K562 (cell line): Measurements from ENCODE around the gene PRDM4. TPM values are rescaled to one million over a fixed set of nuclear protein-coding genes. Genes with fewer than 3 reads are reported as not detected.

ENCODE experiments used
- ATAC-seq: fragments of 200-7000 bp; cut with Tn5 transposase; 3 replicates; pipeline ENCODE4 v1.9.1; 2020; ENCODE audit warnings: moderate library complexity
- BruUV-seq: library from RNA; stranded (reverse); fragments of 400-500 nt; replicated peaks from 2 replicates; lab custom pipeline; 2021; lab: Mats Ljungman, UMichigan
- CTCF ChIA-PET: fragments of 300-600 bp; formaldehyde crosslinking; extraction: SDS; loops from one replicate; lab custom pipeline; 2021; ENCODE audit warnings: low intra/inter-chr PET ratio; lab: Yijun Ruan, JAX
- POLR2A ChIA-PET: fragments of 300-600, 350-650 bp; sonication (Branson Sonifier 250); formaldehyde crosslinking; extraction: SDS; loops from one replicate; lab custom pipeline; 2021; ENCODE audit warnings: antibody characterized with exemption, inconsistent platforms; lab: Yijun Ruan, JAX
- DNase-seq, 4 experiments: peaks; one replicate each; pipeline versions ENCODE4 v3.0.0 to v3.0.0-alpha.2; 2011 to 2018; ENCODE audit warnings: low spot score in 3 of 4, mixed read lengths in 3 of 4; ENCODE audit errors: extremely low read depth in 1 of 4
- FAIRE-seq: peaks from 2 replicates; lab custom pipeline; 2011; peaks lifted over from hg19 to GRCh38; lab: Jason Lieb, UNC
- H2AFZ ChIP-seq: 2 replicates; pipeline ENCODE4 v1.6.0; 2011; ENCODE audit warnings: low read depth, low read length, control low read depth, inconsistent platforms
- H3K27ac ChIP-seq: fragments of 200-600 bp; 3 replicates; pipeline ENCODE4 v1.8.0; 2011; ENCODE audit warnings: low read depth, mild to moderate bottlenecking, control low read depth, inconsistent platforms, low read length, moderate library complexity, mixed read lengths; ENCODE audit errors: extremely low read depth
- H3K27me3 ChIP-seq, 2 experiments: fragments of 300-600 bp in 1 of 2; 2 replicates in 1 of 2; 3 replicates in 1 of 2; pipeline versions ENCODE4 v1.6.0 to v1.8.0; 2011; ENCODE audit warnings: inconsistent platforms in 2 of 2, low read length in 2 of 2, mild to moderate bottlenecking in 1 of 2, mixed read lengths in 1 of 2, moderate library complexity in 1 of 2; ENCODE audit not compliant: control insufficient read depth in 2 of 2, insufficient read depth in 2 of 2
- H3K36me3 ChIP-seq: fragments of 300-600 bp; 3 replicates; pipeline ENCODE4 v1.8.0; 2011; ENCODE audit warnings: mild to moderate bottlenecking, low read length, inconsistent platforms; ENCODE audit not compliant: control insufficient read depth, insufficient read depth
- H3K4me1 ChIP-seq, 2 experiments: fragments of 200-600 bp in 1 of 2; replicated peaks in 1 of 2; 2 replicates in 1 of 2; 3 replicates in 1 of 2; pipeline versions ENCODE4 v1.5.1 to v1.8.0; 2011; ENCODE audit warnings: inconsistent platforms in 2 of 2, low read length in 2 of 2, mild to moderate bottlenecking in 1 of 2, mixed read lengths in 1 of 2, moderate library complexity in 1 of 2; ENCODE audit not compliant: control insufficient read depth in 2 of 2, insufficient read depth in 2 of 2
- H3K4me2 ChIP-seq: 2 replicates; pipeline ENCODE4 v1.6.1; 2011; ENCODE audit warnings: low read length, control low read depth, inconsistent platforms, mixed read lengths; ENCODE audit not compliant: insufficient read depth
- H3K4me3 ChIP-seq: fragments of 200-600 bp; sonication (generic), shearing (Covaris generic); 2 replicates; pipeline ENCODE4 v1.5.1; 2016; ENCODE audit warnings: control low read depth, inconsistent platforms
- H3K79me2 ChIP-seq: fragments of 200-600 bp; 3 replicates; pipeline ENCODE4 v1.8.0; 2011; ENCODE audit warnings: low read length, inconsistent platforms; ENCODE audit not compliant: control insufficient read depth, insufficient read depth
- H3K9ac ChIP-seq, 2 experiments: 2 replicates each; pipeline versions ENCODE4 v1.6.0 to v1.6.1; 2011; ENCODE audit warnings: low read depth in 2 of 2, low read length in 2 of 2, control low read depth in 1 of 2, inconsistent platforms in 1 of 2, mild to moderate bottlenecking in 1 of 2, mixed read lengths in 1 of 2; ENCODE audit not compliant: insufficient read depth in 1 of 2
- H3K9me1 ChIP-seq: one replicate; pipeline ENCODE4 v1.6.0; 2011; ENCODE audit warnings: inconsistent platforms, mild to moderate bottlenecking, low read length, moderate library complexity; ENCODE audit not compliant: control insufficient read depth, insufficient read depth
- H3K9me3 ChIP-seq: replicated peaks from 2 replicates; pipeline ENCODE4 v1.5.1; 2011; ENCODE audit warnings: low read depth, low read length, inconsistent platforms; ENCODE audit not compliant: control insufficient read depth, insufficient read depth
- H4K20me1 ChIP-seq: replicated peaks from 2 replicates; pipeline ENCODE4 v1.6.1; 2011; ENCODE audit warnings: low read length, inconsistent platforms, mixed read lengths; ENCODE audit not compliant: control insufficient read depth, insufficient read depth
- ATF3 ChIP-seq, 2 experiments: fragments of 450-650 bp in 1 of 2; sonication (generic) in 1 of 2; formaldehyde crosslinking in 1 of 2; IDR thresholded peaks in 1 of 2; conservative IDR thresholded peaks in 1 of 2; 2 replicates each; pipeline versions ENCODE4 v1.6.1 to v1.8.1; 2016 to 2023; ENCODE audit warnings: mild to moderate bottlenecking in 2 of 2, moderate library complexity in 2 of 2, inconsistent platforms in 1 of 2, missing genetic modification reagents in 1 of 2
- CHD1 ChIP-seq: fragments of 200-600 bp; sonication (generic); IDR thresholded peaks from one replicate; pipeline ENCODE4 v1.6.1; 2012; ENCODE audit warnings: mild to moderate bottlenecking, moderate library complexity, low read length, inconsistent platforms
- CXXC5 ChIP-seq: fragments of 250-450 bp; sonication (Bioruptor Pico); IDR thresholded peaks from 2 replicates; pipeline ENCODE4 v1.8.0; 2022; ENCODE audit warnings: inconsistent platforms, mild to moderate bottlenecking, moderate library complexity
- HMG20A ChIP-seq: fragments of 450-650 bp; formaldehyde crosslinking; conservative IDR thresholded peaks from 2 replicates; pipeline ENCODE4 v1.4.0; 2020; ENCODE audit warnings: mild to moderate bottlenecking, mixed read lengths
- MTF1 ChIP-seq: fragments of 250-450 bp; sonication (Bioruptor Pico); IDR thresholded peaks from 2 replicates; pipeline ENCODE4 v1.9.0; 2021; ENCODE audit warnings: moderate library complexity, mild to moderate bottlenecking, inconsistent platforms, borderline replicate concordance
- PHF21A ChIP-seq: fragments of 450-650 bp; IDR thresholded peaks from 2 replicates; pipeline ENCODE4 v1.6.1; 2017; ENCODE audit warnings: low read depth, borderline replicate concordance
- RBM25 ChIP-seq: fragments of 200-400 bp; formaldehyde crosslinking; IDR thresholded peaks from 2 replicates; pipeline ENCODE4 v1.6.1; 2018; ENCODE audit warnings: low read length, low read depth, moderate library complexity; ENCODE audit not compliant: severe bottlenecking
- SMARCA4 ChIP-seq: fragments of 450-650 bp; IDR thresholded peaks from 2 replicates; pipeline ENCODE4 v1.6.1; 2016
- SNAPC5 ChIP-seq: fragments of 250-450 bp; sonication (Bioruptor Pico); IDR thresholded peaks from 2 replicates; pipeline ENCODE4 v1.8.0; 2021; ENCODE audit warnings: moderate library complexity, mild to moderate bottlenecking, inconsistent platforms
- TAF15 ChIP-seq: fragments of 200-400 bp; formaldehyde crosslinking; IDR thresholded peaks from 2 replicates; pipeline ENCODE4 v1.6.1; 2017; ENCODE audit warnings: mild to moderate bottlenecking, low read depth, low read length, moderate library complexity
- ZBTB8A ChIP-seq: fragments of 450-650 bp; IDR thresholded peaks from 2 replicates; pipeline ENCODE4 v1.6.1; 2018; ENCODE audit warnings: mild to moderate bottlenecking, moderate library complexity; ENCODE audit not compliant: partially characterized antibody
- ZNF184 ChIP-seq: sonication (generic); formaldehyde crosslinking; IDR thresholded peaks from 2 replicates; pipeline ENCODE4 v1.5.0; 2020; ENCODE audit warnings: missing genetic modification reagents
- ZNF212 ChIP-seq: fragments of 450-650 bp; formaldehyde crosslinking; IDR thresholded peaks from 2 replicates; pipeline ENCODE4 v1.4.0; 2020; ENCODE audit warnings: mild to moderate bottlenecking
- ZNF224 ChIP-seq: sonication (generic); formaldehyde crosslinking; IDR thresholded peaks from 2 replicates; pipeline ENCODE4 v1.8.0; 2022; ENCODE audit warnings: mild to moderate bottlenecking, missing genetic modification reagents
- ZNF384 ChIP-seq: IDR thresholded peaks from 2 replicates; pipeline ENCODE4 v1.6.1; 2012; ENCODE audit warnings: low read depth, low read length, improper control_type of control experiment
- ZSCAN29 ChIP-seq: fragments of 450-650 bp; IDR thresholded peaks from 2 replicates; pipeline ENCODE4 v1.6.1; 2017
- WGBS: fragments of 100-300 bp; shearing (Covaris generic); methylation state at CpG from one replicate; pipeline ENCODE4 v1.1.6; 2016; ENCODE audit warnings: low coverage, mixed read lengths; ENCODE audit not compliant: insufficient coverage; ENCODE audit errors: missing lambda C conversion rate; 5-methylcytosine and 5-hydroxymethylcytosine counted together
- in situ Hi-C: fragments of 300-500 bp; cut with MboI; formaldehyde crosslinking; loops from 4 replicates; pipeline ENCODE4 v1.15.0; 2018; ENCODE audit warnings: inconsistent platforms, mixed read lengths
- intact Hi-C: fragments of 100-400 bp; cut with micrococcal nuclease; formaldehyde crosslinking; loops from 2 replicates; pipeline ENCODE4 v1.14.2; 2022
- polyA plus RNA-seq, 8 experiments: library from polyadenylated mRNA; depleted of rRNA in 4 of 8; stranded (reverse) in 5 of 8; unstranded in 3 of 8; fragments of >200 nt; fragmentation: Nextera tagmentation in 2 of 8; fragmentation: Illumina TruSeq in 1 of 8; extraction: Ambion mirVana in 2 of 8; extraction: Trizol in 1 of 8; gene quantifications; 2 replicates each; pipeline versions ENCODE4 v1.2.1 to v1.2.3, GENCODE V29; 2011 to 2014; ENCODE audit warnings: inconsistent platforms in 1 of 8, missing spikeins in 1 of 8
- total RNA-seq, 7 experiments: library from RNA; depleted of rRNA in 6 of 7; stranded (reverse); fragments of >200 nt in 6 of 7; fragmentation: Illumina TruSeq in 2 of 7; extraction: Trizol in 2 of 7; gene quantifications; 2 replicates each; pipeline versions ENCODE4 v1.2.1 to v1.2.3, GENCODE V29; 2011 to 2021; ENCODE audit warnings: low replicate concordance in 1 of 7
- TF ChIP-seq, protein P1 (sequence below): fragments of 250-450 bp; sonication (Bioruptor Pico); IDR thresholded peaks from 2 replicates; pipeline ENCODE4 v1.5.0; 2021; ENCODE audit warnings: mild to moderate bottlenecking, moderate library complexity
- TF ChIP-seq, protein P2 (sequence below): sonication (generic); formaldehyde crosslinking; IDR thresholded peaks from 2 replicates; pipeline ENCODE4 v1.8.0; 2022; ENCODE audit warnings: mild to moderate bottlenecking, low read depth, missing genetic modification reagents

PRDM4 gene
- total and polyA plus RNA-seq, 9 of the 15 experiments (the other 6 are each of a cell fraction or from before 2014, with no cell fraction given), result 5.9 to 26.0 (median 20.0) TPM

- no peak overlapping the region for H3K4me2 ChIP-seq
- no peak overlapping the region for H3K4me3 ChIP-seq
- H2AFZ ChIP-seq, result no peak overlapping the region
- no peaks in the 10 kb centered on the region for H4K20me1 ChIP-seq
- H3K27ac ChIP-seq, result no peak overlapping the region
- no TSS peak for BruUV-seq
- in situ Hi-C loops, result no loop called here
- 8% methylated on average over 1 of the region's 1 CpG for WGBS
- peaks cover 3 to 11% of the 10 kb centered on the region in 2 experiments; a peak in 2 of 5 replicates for H3K27me3 ChIP-seq
- TF ChIP-seq ZNF224 (CRISPR knock-in tag), result no peak
- TF ChIP-seq, protein P1, sequence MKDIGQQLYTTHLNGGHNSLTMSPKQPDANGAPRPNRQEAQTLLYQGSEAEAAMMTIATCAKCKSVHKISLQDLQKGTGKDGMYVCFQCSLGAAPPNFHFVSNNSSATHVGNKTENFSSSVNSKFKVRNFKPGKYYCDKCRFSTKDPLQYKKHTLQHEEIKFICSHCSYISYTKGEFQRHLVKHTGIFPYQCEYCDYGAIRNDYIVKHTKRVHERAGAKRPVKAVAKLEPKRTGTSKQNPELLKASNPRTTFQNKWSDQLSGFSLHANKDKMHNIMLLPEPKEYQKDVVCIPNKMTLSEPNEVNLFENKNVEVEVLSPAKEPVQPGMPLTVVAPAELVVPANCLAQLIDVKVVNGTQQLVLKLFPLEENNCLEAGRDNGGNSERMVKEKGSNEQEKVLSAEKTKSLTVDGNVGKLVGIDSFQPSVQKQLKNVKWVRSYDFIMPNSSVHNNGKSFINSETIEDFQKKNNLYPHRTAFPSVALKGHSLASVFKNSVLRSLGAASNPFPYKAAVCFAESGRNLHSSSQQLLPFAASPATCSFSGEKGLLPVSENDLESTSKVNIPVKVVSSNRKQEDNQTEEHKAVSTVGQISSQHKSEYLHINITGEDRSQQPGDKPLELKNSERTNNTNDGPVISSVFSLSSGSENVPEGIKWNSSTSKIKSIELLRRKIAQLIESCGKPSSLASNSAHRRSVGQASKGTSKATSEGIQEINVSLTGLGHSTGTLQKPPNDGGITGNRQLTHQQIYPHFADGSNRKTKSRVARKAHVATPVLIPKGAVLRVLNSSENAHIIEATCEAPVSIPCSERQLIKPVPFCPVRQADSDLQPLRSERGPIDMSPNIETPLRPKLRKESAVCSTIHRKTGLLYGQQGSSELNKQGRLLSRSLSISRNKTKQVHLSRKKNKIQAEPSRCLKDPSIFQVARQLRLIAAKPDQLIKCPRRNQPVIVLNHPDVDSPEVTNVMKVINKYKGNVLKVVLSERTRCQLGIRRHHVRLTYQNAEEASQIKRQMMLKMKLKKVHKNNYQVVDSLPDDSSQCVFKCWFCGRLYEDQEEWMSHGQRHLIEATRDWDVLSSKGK (CRISPR knock-in tag), result no peak
- no peak for TF ChIP-seq ZBTB8A
- no peak for TF ChIP-seq TAF15
- TF ChIP-seq MTF1 (CRISPR knock-in tag), result no peak
- no peak for TF ChIP-seq ZNF212 (CRISPR knock-in tag)
- no peak for TF ChIP-seq CHD1
- TF ChIP-seq ZSCAN29, result no peak
- no peak for TF ChIP-seq SNAPC5
- TF ChIP-seq PHF21A, result no peak
- peak; percentile 20 for TF ChIP-seq RBM25
- no peak for TF ChIP-seq CXXC5 (CRISPR knock-in tag)
- no peak for TF ChIP-seq ATF3 (IDR thresholded peaks at IDR 0.05)
- TF ChIP-seq ATF3 (CRISPR knock-in tag; conservative IDR thresholded peaks at IDR 0.05), result no peak
- TF ChIP-seq ZNF384, result no peak
- TF ChIP-seq SMARCA4, result no peak
- no peak for TF ChIP-seq HMG20A (CRISPR knock-in tag)
- TF ChIP-seq, protein P2, sequence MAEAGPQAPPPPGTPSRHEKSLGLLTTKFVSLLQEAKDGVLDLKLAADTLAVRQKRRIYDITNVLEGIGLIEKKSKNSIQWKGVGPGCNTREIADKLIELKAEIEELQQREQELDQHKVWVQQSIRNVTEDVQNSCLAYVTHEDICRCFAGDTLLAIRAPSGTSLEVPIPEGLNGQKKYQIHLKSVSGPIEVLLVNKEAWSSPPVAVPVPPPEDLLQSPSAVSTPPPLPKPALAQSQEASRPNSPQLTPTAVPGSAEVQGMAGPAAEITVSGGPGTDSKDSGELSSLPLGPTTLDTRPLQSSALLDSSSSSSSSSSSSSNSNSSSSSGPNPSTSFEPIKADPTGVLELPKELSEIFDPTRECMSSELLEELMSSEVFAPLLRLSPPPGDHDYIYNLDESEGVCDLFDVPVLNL, result no peak
- TF ChIP-seq ZNF184 (CRISPR knock-in tag), result 0 out of 2 replicates have a peak, but pooled peaks have one; percentile 36
- TF ChIP-seq, all 486 proteins: peak for 2
- ATAC-seq (no peak), DNase-seq (no peak), FAIRE-seq (no peak)
- no peak overlapping the region for H3K9ac ChIP-seq
- H3K9me1 ChIP-seq, result no peaks in the 10 kb centered on the region
- peaks cover 9 to 13% of the 10 kb centered on the region in 2 experiments; a peak in 4 of 5 replicates for H3K4me1 ChIP-seq
- H3K79me2 ChIP-seq, result peaks cover 28% of the 10 kb centered on the region
- ChIA-PET POLR2A (no interaction called here), CTCF (no interaction called here)
- H3K9me3 ChIP-seq, result no peaks in the 10 kb centered on the region
- intact Hi-C loops, result loop anchor here (5.0 kb wide), 1 partner anchor 76 kb away; the partner anchor contains the start of gene PWP1
- peaks cover 13% of the 10 kb centered on the region; the same call in 2 of the 3 replicates for H3K36me3 ChIP-seq
Observed at GRCh38 chr12:107762874-107763273, 1.9 kb upstream of the PRDM4 start.
